Stimulated activated CD4-positive, alpha-beta T cell treated with anti-CD3 and anti-CD28 coated beads, Interleukin-4, amount 100 ng/mL, for 48 hours (primary cell): ENCODE results near the gene C13orf46.

Experiments used
- DNase-seq, 2 donors: peaks; one replicate each; pipeline ENCODE4 v3.0.0-alpha.2; 2020; ENCODE audit warnings: low read depth in 2 of 2

The C13orf46 gene

DNA sequence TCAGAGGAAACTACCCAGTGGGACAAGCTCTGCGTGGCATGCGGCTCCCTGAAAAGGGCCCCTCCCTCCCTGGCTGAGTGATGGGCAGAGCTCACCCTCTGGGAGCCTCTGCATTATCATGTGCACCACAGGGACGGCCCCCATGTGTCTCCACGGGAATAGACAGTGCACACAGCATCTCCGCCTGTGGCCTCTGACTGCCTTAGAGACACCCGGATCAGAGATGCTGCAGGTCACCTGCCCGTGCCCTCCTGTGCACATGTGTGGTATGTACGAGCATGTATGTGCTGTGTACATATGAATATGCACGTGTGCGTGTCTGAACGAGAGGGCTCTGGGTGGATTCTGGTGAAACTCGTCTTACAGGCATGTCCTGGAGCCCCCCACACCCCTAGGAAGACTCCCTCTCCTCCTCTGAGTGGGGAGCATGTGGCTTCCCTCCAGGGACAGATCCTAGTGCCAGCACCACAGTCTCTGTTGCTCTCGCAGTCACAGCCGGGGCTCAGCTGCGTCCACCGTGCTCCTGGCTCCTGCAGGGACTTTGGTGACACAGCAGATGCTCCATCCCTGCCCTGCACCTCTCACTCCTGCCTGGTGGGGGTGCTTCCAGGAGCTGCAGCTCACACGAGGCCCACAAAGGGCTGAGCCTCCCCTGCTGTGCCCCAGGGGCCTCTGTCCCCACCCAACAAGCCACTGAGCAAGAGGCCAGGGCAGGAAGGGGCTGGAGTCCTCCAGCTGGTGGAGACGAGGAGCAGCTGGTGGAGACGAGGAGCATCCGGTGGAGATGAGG lies 19.6 kb downstream of the C13orf46 start:
- DNase-seq = no peak

DNA sequence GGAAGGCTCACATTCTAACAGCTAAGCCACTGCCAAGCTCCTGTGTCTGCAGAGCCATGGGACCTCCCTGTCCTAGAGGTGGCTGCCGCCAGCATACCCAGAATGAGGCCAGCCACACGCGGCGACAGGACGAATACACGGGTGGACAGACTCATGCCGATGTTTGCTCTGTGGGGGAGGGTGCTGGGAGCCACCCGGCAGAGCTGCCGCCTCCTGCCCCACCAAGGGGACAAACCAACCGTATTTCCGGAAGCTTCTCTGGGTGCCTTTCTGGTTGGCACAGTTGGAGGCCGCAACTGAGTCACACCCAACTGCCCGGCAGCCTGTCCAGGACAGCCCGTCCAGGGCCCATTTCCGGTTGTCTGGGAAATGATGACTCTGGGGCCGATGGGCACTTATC lies 20.3 kb downstream of the C13orf46 start:
- DNase-seq = no peak

DNA sequence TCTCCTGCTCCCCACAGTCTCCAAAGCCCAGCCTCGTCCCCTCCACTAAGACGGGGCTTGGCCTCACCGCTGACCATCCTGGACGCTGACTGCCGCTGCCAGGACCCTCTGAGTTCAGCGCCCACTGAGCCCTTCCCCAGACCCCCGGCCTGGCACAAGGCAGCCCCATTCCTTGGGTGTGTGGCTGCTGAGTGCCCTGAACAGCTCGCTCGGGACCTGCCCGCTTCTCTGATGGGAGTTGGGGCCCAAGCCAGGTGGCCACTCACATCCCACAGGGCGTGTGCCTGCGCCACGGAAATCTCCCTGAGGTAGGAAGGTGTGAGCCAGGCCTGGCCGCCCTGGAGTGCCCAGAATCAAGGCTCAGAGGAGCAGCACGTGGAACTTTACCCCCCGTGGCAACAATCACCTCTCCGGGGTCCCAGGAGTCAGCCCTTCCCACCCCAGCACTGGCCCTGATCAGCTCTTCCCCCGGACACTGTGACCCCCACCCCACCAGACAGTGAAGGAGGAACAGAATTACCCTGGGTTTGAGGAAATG lies 20.8 kb downstream of the C13orf46 start:
- no peak for DNase-seq

DNA sequence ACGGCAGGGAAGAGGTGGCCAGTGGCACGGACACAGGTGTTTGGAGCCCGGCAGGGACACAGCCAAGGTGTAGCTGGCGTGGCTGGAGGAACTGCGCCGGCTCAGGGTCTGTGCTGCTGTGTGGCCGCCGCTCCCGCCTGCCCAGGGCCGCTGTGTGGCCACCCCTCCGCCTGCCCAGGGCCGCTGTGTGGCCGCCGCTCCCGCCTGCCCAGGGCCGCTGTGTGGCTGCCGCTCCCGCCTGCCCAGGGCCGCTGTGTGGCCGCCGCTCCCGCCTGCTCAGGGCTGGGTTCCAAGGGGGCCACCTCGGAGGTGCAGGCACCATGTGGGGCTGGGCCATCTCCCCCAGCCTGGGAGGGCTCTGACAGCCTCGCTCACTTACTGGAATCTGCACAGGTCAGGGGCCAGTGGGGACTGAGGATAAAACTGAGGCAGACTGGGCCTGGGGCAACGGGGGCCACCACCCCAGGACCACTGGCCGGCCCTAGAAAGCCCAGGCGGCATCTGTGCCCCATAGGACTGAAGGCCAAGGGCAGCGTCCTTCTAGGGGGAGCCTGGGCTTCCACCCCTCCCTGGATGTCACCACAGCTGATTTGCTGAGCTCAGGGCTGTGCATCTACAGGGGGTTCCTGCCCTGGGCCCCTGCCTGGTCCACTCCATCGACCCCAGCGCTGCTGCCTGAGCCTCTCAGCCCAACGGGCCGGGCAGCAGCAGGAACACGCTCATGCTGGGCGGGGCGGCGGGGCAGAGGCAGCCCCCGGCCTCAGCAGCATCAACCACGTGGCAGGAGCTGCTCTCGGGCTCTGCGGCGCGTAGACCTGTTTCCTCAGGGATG lies 21.5 kb downstream of the C13orf46 start:
- no peak for DNase-seq

DNA sequence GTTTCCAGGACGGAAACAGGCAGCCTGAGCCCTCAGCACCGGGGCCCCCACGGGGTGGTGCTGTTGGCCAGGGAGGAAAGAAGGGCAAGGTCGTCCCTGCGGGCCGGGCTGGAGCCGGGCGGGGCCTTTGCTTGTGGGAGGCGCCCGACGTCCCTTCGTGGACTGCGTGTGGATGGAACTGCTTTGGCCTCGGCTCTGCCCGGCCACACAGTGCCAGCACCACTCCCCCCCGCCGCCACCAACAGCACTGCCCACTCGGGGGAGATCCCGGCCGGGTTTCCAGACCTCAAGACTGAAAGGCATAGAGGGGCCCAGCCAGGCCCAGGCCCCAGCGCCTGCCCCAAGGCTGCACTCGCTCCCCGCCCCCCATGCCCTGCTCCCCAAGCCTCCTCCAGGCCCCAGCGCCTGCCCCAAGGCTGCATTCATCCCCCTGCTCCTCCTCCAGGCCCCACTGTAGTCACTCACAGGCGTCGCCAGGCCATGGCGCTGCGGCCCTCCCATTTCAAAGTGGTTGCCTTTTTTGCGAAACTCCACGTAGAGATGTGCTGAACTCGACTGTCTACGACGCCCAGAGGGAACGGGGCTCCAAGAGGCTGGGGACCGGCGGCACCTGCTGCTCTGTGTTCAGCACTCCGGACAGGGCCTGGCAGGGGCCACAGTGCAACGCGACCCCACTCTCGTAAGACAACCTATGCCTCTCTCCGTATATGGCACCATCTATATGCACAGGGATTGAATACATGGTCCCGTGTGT lies 22.5 kb downstream of the C13orf46 start:
- peak; percentile 43 to 55 for DNase-seq

DNA sequence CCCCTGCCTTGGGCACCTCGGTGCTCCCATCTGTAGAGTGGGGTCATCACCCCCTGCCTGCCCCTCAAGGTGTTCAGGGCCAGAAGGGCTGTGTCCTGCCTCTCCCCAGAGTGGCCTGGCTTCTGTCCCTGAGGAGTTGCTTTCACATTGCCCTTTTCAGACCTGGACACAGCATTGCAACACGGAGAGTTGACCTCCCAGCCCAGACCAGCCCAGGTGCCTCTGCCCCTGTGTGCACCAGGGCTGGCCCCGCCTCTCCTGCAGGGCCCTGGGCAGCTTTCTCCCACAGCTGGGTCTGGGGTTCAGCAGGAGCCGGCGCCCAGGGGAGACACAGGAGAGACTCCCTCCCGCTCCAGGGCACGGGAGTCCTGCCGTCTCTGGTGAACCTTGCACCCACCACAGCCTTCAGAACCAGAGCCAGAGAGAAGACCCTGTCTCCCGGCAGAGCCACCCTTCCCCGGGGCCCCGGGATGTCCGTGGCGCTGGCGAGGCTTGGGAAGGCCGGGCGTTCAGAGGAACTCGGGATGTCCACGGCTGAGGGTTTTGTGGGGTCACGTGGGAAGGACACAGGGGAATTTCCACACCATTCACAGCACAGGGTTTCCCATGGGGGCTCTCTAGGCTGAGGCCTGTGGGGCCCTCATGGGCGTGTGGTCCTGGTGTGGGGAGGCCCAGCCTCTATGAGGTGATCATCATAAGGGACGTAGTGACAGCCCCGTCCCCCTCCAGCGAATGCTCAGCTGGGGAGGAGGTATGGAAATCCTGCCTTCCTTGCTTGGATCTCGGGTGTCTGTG lies 23.2 kb downstream of the C13orf46 start:
- no peak for DNase-seq

DNA sequence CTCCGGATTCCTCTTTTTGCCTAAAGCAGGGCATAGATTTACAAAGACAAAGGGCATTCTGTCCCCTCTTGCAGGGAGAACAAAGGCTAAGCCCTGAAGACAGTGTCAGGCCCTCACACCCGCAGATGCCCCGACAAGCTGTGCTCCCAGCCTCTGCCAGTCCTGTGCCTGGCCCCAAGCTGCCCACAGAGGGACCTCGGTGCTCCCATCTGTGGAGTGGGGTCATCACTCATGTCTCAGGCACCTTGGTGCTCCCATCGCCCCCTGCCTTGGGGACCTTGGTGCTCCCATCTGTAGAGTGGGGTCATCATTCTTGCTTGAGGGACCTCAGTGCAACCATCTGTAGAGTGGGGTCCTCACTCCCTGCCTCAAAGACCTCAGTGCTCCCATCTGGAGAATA lies 24.3 kb downstream of the C13orf46 start:
- no peak for DNase-seq

DNA sequence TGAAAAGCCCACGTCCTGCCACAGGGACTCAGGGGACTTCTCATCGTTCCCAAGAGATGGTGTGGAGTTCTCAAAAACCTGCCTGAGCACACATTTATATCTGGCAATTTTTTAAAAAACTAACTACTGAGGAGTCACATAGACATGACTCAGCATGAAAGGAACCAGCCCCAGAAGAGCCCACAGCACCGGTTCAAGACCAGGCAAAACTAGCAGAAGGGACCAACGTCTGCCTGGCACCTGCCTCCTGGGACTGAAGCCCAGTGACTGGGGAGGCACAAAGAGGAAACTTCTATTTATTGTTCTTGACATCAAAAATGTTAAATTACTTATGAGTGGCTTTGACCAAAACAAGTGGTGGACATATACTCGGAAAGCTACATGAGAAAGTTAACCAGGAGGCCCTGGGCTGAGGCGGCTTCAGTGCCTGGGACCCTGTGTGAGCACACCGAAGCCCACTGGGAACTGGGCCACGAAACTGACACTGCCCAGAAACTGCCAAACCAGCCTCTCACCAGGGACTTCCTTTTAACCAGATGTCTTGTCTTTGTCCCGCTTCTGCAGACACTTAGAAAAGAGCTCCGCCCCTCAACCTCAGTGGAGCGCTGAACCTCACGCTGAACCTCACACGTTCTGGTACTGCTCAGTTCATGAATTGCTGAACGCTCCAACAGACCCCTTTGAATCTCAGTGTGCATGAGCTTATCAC lies 25.7 kb downstream of the C13orf46 start:
- no peak for DNase-seq

DNA sequence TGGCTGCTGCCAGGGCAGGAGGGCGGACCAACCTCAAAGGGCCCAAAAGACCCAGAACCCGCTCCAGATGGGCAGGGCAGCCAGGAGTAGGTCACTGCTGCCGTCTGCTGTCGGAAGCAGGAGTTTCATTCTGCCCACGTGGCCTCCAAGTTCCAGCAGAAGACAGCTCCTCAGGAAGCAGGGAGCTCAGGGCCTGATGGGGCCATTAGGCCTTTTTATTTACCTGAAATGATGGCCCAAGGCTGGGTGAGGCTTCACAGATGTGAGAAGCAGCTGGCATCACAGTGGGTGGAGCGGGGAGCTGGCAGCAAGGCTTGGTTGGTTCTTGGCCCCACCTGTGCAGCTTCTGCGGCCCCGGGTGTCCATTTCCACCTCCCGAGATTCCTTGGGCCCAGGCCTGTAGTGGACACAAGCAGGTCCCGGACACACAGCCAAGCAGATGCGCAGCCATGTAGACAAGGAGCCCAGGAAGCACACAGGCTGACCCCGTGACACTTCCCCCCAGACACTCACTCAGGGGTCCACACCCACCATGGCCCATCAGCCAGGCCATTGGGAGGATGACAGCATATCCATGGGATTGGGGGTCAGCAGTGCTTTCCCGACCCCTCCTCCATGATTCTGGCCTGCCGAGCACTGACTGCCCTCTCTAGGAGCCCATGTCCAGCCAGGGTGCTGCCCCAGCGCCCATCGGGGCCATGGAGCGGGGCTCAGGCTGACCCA lies 26.4 kb downstream of the C13orf46 start:
- DNase-seq = no peak

DNA sequence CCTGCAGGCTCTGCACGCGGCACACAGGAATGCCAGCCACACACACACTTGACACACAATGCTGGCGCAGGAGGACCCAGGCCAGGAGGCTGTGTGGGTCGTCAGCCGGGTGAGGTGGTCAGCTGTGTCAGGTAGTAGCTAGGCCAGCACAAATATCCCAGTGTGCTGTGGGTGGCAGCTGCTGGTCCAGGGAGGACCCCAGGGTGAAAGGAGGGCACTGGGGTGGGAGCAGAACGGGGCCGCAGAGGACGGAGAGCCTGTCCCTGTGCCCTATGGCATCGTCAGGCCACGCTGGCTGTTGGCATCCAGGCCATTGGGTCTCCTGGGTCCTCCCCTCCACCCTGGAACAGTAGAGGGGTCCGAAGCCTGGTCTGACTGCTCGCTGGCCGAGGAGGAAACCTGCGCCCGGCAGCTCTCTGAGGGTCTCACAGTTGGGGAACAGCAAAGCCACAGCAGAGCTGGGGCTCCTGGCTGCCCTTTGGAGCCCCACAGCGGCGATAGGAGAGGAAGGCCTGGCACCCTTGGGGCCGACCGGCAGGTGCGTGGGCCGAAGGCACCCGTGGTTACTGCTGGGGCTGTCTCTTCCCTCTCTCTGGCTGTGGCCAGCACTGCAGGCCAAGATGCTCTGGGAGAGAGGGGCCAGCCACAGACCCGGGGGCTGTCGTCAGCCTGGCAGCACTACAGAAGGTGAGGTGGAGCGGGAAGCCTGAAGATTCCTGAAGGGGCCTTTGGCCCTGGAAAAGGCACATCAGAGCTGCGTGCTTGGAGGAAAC lies 27.3 kb downstream of the C13orf46 start:
- no peak for DNase-seq

DNA sequence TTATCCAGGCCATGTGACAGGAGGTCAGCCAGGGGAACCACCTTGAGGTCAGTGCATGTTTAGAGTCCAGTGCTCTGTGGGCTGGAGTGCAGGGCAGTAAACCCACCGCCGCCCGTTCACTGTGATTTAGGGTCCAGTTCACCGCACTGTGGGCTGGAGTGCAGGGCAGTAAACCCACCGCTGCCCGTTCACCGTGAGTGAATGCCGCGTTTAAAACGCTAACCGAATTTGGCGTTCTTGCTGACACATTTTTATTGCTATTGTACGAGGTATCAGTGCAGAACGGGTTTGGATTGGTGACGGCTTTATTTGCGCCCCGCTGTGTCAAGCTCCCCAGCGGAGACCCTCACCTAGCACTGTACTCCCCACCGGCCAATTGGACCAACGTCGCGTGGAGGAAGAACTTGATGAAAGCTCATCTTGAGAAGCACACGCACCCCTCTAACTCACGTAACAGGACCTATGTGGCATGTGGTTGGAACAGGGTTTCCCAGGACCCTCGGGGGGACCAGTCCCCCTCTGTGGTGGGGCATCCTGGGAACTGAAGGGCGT lies 27.9 kb downstream of the C13orf46 start:
- DNase-seq = no peak

DNA sequence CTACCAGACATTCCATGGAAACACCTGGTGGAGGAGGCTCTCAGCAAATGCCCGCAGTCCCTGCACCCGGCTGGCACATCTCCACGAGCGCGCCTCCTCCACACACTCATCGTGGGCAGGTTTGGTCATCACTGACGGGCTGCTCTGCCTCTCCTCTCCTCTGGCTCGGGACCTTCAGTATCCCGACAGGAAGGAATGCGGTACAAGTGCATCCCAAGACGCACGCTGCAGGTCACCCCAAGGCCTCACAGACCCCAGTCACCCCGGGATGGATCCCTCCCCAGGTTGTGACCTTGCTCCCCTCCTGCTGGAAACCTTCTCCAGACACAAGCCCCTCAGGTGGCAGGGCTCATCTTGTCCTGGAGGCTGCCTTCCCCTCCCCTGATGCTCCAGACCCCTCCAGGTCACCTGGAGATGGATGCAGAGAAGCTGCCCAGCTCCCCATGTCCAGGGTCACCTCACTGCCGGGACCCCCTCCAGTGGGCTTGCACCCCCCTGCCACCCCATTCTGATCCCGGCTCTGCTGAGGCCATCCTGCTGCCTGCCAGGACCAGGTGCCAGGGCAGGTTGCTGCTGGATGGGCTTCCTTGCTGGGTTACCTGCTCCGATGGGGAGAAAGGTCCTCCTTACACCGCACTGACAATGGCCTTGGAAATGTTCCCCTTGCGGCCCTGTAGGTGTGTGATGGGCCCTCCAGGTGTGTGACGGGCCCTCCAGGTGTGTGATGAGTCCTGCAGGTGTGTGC lies 29.9 kb downstream of the C13orf46 start:
- DNase-seq = no peak

DNA sequence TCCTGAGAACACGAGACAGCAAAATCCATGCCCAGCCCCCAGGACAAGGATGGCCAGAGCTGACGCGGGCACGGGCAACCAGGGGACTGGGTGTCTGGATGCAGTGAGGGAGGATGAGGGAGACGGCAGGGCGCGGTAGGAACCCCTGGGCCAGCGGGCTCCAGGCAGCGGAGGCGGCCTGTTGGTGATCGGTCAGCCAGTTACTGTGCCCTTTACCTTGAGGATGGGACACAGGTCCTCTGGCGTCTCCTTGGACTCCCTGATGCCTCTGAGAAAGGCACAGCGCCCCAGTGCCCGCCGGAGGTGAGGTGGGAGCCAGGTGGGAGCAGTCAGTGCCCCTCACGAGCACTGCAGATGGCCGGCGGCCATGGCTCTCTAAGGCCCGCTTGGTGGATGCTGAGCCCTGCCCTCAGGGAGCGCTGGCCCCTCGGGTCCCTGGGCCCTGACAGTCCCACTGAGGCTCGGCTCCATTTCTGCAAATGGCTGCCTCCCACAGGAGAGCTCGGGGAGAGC lies 31.2 kb downstream of the C13orf46 start:
- DNase-seq = no peak

DNA sequence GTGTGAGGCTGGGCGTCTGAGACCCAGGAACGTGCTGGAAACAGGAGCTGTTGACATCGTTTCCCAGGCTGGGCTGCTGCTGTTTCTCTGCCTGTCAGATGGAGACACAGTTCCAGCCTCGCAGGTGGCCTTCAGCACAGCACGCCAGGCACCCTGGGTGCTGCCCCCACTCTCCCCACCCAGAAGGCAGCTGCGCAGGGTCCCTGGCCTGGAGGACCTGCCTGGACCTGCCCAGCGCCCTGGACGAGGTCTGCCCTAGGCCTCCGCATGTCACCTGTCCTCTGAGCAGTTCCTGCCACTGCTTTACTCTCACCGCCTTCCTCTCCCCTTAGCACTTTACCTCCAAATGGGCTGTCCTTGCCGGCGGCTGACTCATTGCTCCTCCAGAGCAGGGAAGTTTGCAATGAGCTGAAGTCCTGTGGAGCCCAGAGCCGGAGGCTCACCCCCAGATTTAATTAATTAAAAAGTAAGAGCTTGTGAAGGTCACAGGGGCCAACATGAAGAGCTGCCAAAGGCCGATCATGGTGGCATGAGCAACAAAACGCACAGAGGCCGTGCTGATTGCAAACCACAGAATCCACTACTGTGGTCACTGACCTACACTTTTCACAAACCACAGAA lies 32.2 kb downstream of the C13orf46 start:
- DNase-seq = no peak

DNA sequence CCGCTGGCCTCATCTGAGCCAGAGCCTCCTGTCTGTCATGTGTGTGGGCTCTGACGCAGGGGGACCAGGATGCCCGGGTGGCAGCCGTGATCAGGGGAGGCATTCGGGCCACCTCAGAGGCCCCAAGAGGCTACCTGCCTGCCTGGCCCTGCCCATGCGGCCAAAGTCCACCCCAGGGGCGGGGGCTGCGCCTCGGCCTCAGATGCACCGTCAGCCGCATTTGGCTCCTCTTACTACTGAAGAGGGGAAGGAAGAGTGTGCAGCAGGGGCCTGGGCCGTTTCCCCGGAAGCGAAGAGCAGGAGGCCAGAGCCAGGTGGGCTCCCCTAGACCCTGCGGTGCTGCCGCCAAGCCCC lies 34.0 kb downstream of the C13orf46 start:
- no peak for DNase-seq

DNA sequence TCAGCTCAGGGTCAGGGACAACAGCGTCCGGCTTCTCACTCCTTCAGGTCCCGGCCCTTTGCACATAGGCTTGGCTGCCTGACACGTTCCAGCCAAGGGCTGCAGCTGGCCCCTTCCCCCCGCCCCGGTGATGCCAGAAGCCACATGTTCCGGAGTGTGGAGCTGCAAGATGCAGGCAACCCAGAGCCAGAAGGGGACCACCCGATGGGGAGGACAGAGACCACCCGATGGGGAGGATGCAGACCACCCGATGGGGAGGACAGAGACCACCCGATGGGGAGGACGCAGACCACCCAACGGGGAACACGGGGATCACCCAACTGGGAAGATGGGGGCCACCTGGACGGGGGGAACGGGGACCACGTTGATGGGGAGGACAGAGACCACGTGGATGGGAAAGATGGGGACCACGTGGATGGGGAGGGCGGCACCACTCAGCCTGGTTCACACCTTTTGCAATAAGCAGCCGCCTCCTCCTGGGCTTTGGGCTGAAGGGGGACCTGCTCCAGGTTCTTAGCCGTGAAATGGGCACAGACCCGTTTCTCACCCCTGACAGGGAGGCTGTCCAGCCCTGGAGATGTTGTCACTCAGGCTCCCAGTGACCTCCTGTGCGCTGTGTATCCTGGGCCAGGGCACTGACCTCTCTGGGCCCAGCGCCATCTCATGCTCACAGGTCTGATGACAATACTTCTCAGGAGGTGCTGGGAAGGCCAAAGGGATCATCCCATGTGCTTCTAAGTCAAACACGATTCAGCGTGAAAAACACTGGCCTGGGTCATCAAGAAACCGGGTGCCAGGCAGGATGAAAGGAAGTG lies 34.5 kb downstream of the C13orf46 start:
- DNase-seq = no peak

DNA sequence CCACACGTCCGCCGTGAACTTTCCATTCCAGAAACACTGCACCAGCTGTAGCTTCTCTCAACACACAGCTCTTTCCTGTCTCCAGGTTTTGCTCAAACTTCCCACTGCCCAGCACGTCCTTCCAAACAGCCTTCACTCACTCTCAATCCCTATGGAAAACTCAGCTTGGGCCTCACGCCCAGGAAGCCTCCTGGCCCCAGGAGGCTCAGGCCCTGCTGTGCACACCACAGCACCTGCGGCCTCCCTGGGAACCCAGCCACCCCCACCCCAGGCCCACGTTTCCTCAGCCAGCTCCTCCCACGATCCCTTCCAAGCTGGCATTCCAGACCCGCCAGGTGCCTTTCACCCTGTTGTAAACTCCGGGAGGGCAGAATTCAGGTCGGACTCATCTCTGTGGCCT lies 35.2 kb downstream of the C13orf46 start:
- DNase-seq = no peak
